Fibroblast of skin of back (primary cell): ENCODE measurements around the gene HNRNPH3. TPM values are rescaled to one million over a fixed set of nuclear protein-coding genes. Genes with fewer than 3 reads are reported as not detected.
"Not testable (repeated sequence)": the region's sequence is repeated elsewhere in the genome, so short reads cannot be mapped to it uniquely, and the experiment has no call there.

ENCODE experiments used
- DNase-seq: peaks from one replicate; pipeline ENCODE4 v3.0.0-alpha.2; 2013
- polyA plus RNA-seq, 2 experiments: library from polyadenylated mRNA; unstranded; fragments of 120-200 nt; gene quantifications; one replicate each; pipeline ENCODE4 v1.2.1, GENCODE V29; 2013; ENCODE audit not compliant: insufficient read length in 2 of 2

The HNRNPH3 gene
- 308 TPM for polyA plus RNA-seq (2013, experiment 1 of 2; ENCODE audit: insufficient read length)
- 151 TPM for polyA plus RNA-seq (2013, experiment 2 of 2; ENCODE audit: insufficient read length)

- DNase-seq: peak; percentile 96
These were observed at the start of gene HNRNPH3 for GRCh38 chr10:68331455-68332258. Gene HNRNPH3 (plus strand): TSS chr10:68332064. CDS start chr10:68337222, 5,158 bp downstream.

GRCh38 chr10:68284062-68285001 is 47.5 kb upstream of the HNRNPH3 start:
- no peak for DNase-seq

- no peak for DNase-seq
These were observed 43.1 kb upstream of the HNRNPH3 start for GRCh38 chr10:68288717-68289116.

GRCh38 chr10:68290736-68291135 is 41.1 kb upstream of the HNRNPH3 start:
- DNase-seq: no peak

GRCh38 chr10:68296843-68297663 is 34.8 kb upstream of the HNRNPH3 start:
- peak; percentile 6 for DNase-seq

GRCh38 chr10:68301301-68301700 is 30.6 kb upstream of the HNRNPH3 start:
- DNase-seq: no peak

- peak; percentile 68 for DNase-seq
These were observed 29.9 kb upstream of the HNRNPH3 start for GRCh38 chr10:68301790-68302502.

GRCh38 chr10:68302503-68302823 is 29.4 kb upstream of the HNRNPH3 start:
- DNase-seq: no peak

- DNase-seq: no peak
These were observed 29.0 kb upstream of the HNRNPH3 start for GRCh38 chr10:68302871-68303270.

- no peak for DNase-seq
These were observed 27.9 kb upstream of the HNRNPH3 start for GRCh38 chr10:68303849-68304412.

- DNase-seq: no peak
These were observed 26.0 kb upstream of the HNRNPH3 start for GRCh38 chr10:68305854-68306253.

GRCh38 chr10:68310531-68310930 is 21.3 kb upstream of the HNRNPH3 start:
- DNase-seq: no peak

GRCh38 chr10:68314930-68315329 is 16.9 kb upstream of the HNRNPH3 start:
- DNase-seq: not testable (repeated sequence)

GRCh38 chr10:68315582-68315981 is 16.3 kb upstream of the HNRNPH3 start:
- no peak for DNase-seq

GRCh38 chr10:68318331-68319059 is 13.4 kb upstream of the HNRNPH3 start:
- DNase-seq: no peak

- DNase-seq: not testable (repeated sequence)
These were observed 7.5 kb upstream of the HNRNPH3 start for GRCh38 chr10:68324396-68324795.

GRCh38 chr10:68327889-68328786 is 3.7 kb upstream of the HNRNPH3 start:
- DNase-seq: peak; percentile 54

GRCh38 chr10:68329506-68329861 is 2.4 kb upstream of the HNRNPH3 start:
- no peak for DNase-seq

GRCh38 chr10:68330852-68331454 is 911 bp upstream of the HNRNPH3 start:
- no peak for DNase-seq
